Stimulated activated CD8-positive, alpha-beta memory T cell treated with anti-CD3 and anti-CD28 coated beads, Interleukin-7, amount 100 ng/mL, for 1 hour (primary cell): ENCODE measurements around the gene H2AZ2.
"Not testable (repeated sequence)": the region's sequence is repeated elsewhere in the genome, so short reads cannot be mapped to it uniquely, and the experiment has no call there.

Source experiments
- DNase-seq, 2 donors: peaks; one replicate each; pipeline ENCODE4 v3.0.0-alpha.2; 2020; ENCODE audit warnings: low read depth in 2 of 2

H2AZ2 gene

DNA sequence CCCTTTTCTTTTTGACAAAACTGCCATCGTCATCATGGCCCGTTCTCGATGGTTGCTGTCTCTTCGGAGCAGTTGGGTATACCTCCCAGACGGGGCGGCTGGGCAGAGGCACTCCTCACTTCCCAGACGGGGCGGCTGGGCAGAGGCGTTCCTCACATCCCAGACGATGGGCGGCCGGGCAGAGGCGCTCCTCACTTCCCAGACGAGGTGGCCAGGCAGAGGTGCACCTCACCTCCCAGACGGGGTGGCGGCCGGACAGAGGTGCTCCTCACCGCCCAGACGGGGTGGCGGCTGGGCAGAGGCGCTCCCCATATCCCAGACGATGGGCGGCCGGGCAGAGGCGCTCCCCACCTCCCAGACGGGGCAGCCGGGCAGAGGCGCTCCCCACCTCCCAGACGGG, 22.9 kb upstream of the H2AZ2 start:
- not testable (repeated sequence) for DNase-seq

DNA sequence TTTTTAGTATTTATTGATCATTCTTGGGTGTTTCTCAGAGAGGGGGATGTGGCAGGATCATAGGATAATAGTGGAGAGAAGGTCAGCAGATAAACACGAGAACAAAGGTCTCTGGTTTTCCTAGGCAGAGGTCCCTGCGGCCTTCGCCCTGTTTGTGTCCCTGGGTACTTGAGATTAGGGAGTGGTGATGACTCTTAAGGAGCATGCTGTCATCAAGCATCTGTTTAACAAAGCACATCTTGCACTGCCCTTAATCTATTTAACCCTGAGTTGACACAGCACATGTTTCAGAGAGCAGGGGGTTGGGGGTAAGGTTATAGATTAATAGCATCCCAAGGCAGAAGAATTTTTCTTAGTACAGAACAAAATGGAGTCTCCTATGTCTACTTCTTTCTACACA, 22.4 kb upstream of the H2AZ2 start:
- not testable (repeated sequence) for DNase-seq

DNA sequence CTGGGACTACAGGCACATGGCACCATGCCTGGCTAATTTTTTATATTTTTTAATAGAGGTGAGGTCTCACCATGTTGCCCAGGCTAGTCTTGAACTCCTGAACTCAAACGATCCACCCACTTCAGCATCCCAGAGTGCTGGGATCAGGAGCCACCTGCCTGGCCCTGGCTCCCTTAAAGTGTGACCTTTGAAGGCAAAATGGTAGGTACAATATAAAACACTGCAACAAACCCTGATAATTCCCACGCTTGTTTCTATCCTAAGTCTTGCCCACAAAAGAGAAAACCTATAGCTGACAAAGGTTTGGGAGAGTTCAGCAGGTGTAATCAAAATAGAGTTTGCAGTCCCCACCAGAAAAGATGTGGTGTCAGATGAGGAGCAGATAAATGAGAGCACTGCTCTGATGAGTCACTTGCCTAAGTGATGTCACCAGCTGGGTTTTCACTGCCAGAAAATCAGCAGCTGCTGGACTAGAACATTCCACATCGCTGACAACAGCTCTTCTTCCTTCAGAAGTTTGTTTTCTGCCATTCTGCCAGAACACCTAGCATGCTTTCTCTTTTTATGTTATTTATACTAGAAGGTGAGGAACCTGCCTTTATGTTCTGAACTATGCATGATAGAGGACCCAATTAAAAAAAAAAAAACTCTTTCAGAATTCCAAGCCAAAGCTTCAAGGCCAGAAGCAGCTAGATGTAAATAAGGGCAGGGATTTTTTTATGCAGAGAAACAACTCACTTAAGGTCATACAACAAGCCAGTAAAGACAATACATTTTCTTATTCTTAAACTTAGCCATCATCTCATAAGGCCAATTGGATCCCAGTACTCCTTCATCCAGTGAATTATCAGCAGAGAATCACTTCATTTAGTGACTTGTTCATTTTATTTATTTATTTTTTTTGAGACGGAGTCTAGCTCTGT, 19.4 kb upstream of the H2AZ2 start:
- no peak for DNase-seq

DNA sequence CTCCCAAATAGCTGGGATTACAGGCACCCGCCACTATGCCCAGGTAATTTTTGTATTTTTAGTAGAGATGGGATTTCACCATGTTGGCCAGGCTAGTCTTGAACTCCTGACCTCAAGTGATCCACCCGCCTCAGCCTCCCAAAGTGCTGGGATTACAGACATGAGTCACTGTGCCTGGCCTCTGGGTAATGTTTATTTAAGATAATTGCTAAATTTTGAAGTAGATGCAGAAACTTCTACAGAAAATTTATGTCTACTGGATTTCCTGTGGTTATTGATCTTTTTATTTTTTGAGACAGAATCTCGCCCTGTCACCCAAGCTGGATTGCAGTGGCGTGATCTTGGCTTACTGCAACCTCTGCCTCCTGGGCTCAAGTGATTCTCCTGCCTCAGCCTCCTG, 14.1 kb upstream of the H2AZ2 start:
- not testable (repeated sequence) for DNase-seq

DNA sequence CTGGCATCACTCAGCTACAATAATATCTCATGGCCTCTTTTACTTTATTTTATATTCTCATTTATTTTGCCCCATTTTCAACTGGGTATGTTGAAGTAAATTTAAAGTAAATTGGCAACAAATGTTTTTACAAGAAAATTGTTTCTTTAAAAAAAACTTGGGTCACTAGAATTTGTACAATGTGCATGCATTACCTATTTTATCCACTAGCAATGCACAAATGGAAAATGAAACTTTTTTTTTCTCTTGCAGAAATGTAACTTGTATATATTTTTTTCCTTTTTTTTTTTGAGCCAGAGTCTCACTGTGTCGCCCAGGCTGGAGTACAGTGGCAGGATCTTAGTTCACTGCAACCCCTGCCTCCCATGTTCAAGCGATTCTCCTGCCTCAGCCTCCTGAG, 10.3 kb upstream of the H2AZ2 start:
- DNase-seq: no peak

DNA sequence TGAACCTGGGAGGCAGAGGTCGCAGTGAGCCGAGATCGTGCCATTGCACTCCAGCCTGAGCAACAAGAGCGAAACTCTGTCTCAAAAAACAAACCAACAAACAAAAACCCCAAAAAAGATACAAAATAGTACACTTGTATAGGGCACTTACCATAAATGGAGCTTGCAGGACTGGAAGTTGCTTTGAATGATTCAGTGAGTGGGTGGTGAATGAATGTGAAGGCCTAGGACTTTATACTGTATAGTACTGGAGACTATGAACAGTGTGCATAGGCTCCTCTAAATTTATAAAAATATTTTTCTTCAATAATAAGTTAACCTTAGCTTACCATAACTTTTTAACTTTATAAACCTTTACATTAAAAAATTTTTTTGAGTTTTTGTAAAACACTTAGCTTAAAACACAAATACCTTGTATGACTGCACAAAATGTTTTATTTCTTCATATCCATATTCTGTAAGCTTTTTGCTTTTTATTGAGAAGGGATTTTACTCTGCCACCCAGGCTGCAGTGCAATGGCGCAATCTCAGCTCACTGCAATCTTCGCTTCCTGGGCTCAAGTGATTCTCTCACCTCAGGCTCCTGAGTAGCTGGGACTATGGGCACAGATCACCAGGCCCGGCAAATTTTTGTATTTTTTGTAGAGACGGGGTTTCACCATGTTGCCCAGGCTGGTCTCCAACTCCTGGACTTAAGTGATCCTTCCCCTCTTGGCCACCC, 6.9 kb upstream of the H2AZ2 start:
- DNase-seq: no peak

DNA sequence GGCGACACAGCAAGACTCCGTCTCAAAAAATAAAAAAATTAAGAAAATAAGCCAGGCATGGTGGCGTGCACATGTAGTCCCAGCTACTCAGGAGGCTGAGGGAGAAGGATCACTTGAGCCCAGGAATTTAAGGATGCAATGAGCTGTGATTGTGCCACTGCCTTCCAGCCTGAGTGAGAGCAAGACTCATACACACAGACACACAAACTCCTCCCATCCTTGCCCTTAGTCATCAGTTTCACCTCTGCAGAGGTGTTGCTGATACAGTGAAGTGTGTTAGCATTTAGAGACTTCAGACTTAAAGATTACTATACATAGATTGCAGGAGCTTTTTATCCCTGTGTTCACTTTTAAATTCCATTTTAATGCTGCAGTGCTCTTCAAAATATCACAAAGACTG, 5.5 kb upstream of the H2AZ2 start:
- DNase-seq: no peak

DNA sequence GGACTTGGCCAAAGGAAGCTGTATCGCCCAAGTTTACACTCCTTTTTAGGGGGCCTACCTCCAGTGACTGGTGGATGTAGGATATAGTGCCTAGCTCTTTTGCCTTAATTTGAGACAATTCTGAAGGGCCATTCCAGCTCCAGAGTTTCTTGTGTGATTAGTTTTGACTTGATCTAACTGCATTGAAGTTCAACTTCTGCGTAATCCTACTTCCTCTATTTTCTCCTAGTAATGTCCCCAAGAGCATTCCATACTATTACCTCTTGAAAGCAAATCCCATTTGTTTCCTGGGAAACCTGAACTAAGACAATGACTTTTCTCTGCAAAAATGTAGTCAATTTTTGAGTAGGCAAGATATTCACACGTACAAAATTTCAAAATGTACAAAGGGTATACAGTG, 4.7 kb upstream of the H2AZ2 start:
- DNase-seq: no peak

DNA sequence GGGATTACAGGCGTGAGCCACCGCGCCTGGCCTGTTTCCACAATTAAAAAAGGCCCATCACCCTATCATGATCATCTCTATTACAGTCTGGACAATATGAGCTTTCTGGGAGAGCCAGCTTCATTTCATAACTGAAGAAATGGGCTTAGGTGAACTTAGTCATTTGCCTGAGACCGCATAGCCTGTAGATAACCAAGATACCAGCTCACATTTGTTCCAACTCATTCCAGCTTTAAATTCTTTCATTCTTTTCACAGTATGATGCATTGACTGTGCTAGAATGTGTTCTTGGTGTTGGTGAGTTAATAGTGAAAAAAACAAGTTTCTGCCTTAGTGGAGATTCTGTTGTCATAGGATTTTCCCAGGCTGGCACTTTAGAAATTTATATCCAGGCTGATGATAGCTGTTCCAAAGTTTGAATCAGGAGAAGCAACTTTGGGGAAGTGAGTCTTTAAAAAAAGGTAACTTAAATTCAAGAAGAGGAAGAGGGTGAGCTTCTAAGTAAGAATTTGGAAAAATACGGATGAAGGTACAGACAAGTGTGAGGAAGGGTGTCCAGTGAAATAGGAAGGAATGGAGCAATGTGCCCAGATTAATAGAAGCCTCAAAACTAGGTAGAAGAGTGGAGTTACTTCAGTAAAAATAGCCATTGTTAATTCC, 2.1 kb upstream of the H2AZ2 start:
- DNase-seq: no peak

DNA sequence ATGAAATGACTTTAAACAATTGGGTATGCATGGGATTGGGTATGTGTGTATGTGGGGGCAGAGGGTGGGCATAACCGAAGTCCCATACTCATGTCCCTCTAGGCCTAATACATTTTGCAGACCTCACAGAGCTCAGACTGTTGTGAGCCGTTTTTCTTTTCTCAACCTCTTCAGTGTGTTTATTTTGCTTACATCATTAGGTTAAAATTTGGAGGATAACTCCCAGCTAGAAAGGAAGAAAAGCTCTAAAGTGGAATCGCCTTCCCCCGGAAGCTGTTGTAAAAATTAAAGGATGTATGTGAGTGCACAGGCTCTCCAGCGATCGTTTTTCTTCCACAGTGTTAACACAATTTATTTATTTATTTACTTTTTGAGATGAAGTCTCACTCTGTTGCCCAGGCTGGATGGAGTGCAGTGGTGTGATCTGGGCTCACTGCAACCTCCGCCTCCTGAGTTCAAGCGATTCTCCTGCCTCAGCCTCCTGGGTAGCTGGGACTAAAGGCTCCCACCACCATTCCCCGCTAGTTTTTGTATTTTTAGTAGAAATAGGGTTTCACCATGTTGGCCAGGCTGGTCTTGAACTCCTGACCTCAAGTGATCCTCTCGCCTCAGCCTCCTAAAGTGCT, 1.5 kb upstream of the H2AZ2 start:
- DNase-seq: no peak

DNA sequence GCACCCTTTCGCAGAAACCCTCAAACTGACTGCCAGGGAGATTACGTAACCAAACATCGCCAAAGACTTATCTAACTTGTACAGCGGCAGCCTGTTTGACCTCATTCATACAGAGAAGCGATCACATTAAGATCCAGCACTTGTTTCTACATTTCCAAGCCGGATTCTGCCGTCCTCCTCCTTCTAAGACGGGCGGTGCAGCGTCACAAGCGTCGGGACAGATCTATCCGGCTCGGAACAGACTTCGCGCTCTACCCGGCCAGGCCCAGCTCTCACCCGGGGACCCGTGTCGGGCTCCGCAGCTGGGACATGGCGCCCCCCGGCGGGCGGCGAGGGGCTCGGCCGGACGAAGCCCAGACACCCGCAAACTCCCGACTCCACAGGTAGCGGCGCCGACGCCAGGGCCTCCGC, 373 bp downstream of the H2AZ2 start:
- DNase-seq: peak; percentile 64 to 65

DNA sequence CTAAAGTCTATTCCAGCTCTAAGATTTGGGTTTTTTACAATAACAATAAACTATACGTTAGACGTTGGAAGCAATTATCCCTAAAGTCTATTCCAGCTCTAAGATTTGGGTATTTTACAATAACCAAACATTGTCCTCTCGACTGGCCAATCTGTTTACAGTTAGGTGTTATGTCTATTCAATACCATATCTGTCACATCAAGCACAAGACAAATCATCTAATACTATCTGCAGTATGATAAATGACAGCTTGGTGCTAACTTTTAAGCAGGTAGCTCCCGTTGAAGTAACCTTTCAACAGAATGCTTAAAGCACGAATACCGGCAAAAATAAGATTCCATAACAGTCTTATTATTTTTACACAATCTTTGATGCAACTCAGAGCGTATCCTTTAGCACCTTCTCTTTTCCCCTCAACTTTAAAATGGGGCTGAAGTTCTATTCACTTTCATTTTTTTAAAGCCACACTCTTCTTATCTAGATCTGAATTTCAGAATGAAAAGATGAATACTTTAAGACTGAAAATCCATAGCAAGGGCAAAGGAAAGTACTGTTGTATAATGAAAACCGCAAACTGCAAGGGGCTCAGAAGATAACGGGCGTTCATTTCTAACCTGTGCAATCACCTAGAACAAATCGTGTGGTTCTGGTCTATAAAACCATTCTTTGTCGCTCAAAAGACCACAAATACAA, 925 bp downstream of the H2AZ2 start:
- no peak for DNase-seq

DNA sequence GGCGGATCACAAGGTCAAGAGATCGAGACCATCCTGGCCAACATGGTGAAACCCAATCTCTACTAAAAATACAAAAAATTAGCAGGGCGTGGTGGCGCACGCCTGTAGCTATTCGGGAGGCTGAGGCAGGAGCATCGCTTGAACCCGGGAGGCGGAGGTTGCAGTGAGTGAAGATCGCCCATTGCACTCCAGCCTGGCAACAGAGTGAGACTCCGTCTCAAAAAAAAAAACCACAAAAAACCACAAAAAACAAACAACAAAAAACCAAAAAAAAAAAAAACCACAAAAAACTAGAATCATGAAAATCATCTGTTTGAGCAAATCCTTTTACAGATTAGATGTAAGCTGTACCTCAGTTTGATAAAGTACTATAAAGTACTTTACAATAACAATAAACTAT, 1.5 kb downstream of the H2AZ2 start:
- DNase-seq: not testable (repeated sequence)

DNA sequence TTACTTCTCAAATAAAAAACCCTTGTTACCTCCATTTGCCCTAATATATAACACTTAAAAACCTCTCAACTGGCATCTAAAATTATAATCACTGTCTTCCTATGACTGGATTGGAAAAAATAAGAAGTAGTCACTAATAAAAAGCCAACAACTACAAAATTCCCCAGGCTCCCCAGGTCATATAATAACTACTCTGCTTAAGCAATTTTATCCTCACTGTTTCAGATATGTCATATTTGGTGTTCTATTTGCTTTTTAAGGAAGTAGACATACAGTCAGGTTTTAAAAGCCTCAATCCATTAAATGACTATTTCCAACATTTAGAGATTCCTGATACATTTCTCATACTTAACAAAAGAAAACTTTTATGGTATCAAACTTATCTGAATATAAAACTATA, 2.4 kb downstream of the H2AZ2 start:
- no peak for DNase-seq

DNA sequence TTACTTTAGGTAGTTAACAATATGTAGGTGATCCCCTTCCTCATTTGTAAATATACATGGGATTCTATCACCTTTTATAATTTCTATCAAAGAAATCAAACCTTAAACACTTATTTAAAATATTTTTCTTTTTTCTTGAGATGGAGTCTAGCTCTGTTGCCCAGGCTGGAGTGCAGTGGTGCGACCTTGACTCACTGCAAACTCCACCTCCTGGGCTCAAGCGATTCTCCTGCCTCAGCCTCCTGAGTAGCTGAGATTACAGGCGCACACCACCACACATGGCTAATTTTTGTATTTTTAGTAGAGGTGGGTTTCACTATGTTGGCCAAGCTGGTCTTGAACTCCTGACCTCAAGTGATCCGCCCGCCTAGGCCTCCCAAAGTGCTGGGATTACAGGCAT, 4.4 kb downstream of the H2AZ2 start:
- DNase-seq: not testable (repeated sequence)

DNA sequence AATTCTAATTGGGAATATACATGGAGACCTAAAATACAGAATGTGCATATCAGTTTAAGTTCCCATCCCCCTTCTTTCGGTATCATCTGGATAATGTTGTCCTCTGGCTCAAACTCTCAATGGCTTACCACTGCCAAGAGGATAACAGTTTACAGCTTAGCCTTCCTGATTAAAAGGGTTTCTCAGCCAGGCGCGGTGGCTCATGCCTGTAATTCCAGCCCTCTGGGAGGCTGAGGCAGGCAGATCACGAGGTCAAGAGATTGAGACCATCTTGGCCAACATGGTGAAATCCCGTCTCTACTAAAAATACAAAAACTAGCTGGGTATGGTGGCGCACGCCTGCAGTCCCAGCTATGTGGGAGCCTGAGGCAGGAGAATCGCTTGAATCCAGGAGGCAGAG, 5.2 kb downstream of the H2AZ2 start:
- not testable (repeated sequence) for DNase-seq

DNA sequence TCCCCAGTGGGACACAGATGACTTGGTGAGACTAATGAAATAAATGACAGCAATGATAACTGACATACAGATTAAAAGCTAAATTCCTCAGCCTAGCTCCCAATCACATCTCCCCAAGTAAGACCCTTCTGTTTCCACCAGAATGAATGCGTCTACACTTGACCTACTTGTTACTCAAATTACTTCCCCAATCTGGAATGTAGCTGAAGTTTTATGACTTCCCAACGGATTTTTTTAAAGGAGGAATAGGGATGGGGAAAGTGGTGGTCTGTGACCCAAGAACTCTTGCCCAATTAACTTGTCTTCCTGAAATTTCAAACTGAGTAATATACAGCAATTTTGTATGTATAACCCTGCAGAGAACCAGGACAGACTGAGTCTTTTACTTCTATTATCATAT, 9.1 kb downstream of the H2AZ2 start:
- no peak for DNase-seq

DNA sequence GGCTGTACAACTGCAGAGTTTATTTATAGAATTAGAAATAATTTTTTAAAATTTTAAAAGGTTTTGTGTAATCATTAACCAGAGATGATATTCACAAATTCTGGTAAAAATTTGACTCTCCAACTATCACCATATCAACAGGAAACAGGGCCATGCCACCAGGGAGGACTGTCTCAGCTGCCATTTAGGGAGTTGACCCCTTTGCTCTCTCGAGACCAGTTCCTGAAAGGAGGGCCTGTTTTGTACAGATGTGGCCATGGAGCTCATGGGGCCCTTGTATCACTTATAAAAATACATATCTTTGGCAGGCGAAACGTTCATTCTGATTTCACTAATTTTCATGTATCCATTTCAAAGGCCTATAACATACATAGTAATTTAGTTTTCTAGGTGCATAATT, 20.3 kb downstream of the H2AZ2 start:
- no peak for DNase-seq

DNA sequence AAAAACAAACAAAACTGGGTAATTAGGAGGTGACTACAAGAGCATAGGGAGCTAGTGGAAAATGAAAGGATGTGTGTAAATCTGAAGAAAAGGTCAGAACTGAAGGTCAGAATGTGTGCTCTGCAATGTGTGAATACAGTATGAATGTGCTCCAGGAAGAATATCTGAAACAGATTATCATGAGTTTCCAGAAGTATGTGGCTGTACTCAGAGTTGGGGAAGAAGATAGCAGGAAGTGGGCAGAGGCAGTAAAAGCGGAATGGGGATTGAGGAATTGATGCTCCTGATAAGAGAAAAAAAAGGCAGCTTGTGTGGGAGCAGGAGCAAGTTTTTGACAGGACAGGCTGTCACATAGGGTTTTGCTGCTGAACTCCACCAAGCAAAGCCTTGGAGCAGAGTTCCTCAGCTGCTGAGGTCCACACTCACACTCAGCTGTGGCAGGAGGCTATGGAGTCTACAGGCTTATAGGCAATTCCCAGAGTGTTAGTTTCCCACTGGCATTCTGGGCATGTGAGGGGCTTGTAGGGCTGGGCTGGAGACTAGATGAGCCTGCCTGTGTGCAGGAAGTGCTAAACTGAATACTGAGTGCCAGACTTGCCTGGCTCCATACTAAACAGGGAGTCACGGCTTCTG, 22.9 kb downstream of the H2AZ2 start:
- no peak for DNase-seq

DNA sequence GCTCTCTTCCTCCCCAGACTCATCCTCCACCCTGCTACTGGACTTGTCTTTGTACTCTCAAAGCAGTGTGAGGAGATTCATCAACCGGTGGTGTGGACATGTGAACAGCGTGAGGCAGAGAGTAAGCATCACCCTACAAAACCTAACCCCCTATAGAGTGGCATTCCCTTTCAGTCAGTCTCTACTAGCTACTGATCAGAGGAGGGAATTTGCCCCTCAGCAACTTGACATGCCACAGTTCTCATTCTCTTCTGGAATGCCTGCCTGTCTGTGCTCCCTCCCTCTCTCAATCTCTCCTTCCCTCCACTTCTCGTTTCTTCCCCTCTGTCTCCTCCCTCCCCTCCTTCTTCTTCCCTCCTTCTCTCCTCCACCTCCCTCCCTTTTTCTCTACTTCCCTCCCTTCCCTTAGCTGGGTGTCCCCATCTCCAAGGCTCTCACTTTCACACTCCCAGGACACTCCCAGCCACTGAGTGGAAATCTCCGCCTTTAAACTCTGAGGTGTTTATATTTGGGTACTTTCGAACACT, 24.6 kb downstream of the H2AZ2 start:
- no peak for DNase-seq

DNA sequence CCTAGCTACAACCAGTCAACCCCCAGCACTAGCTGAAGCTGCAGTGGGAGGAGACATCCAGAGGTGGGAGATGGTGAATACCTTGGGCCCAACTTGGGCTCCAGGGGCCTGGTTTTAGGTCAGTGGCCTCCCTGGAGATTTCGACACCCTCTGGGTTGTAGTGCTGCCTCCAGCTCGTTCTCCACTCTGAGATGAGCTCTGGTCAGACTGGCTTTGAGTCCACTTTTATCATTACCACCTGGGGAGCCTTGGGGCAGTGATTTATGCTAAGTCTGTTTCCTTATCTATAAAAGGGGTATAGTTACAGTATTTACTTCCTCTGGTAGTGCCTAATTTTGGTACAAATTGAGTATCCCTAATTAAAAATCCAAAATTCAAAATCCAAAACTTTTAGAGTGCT, 28.6 kb downstream of the H2AZ2 start:
- DNase-seq: no peak
